Measurements from ENCODE around the gene ABL1. TPM values are rescaled to one million over a fixed set of nuclear protein-coding genes. Genes with fewer than 3 reads are reported as not detected.

The ABL1 gene
- total RNA-seq, 1 experiment from 2014 or later = 83.6 TPM

DNA sequence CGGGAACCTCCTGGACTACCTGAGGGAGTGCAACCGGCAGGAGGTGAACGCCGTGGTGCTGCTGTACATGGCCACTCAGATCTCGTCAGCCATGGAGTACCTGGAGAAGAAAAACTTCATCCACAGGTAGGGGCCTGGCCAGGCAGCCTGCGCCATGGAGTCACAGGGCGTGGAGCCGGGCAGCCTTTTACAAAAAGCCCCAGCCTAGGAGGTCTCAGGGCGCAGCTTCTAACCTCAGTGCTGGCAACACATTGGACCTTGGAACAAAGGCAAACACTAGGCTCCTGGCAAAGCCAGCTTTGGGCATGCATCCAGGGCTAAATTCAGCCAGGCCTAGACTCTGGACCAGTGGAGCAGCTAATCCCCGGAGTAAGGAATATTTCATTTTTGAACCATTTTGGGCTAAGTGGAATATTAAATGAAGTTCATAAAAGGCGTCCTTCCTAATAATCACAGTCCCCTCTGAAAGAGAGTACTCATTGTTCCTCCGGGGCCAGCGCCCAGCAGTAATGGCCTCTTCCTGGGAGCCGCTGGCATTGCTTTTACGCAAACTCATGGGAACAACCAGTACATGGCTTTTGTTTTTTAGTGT lies 38.0 kb downstream of the ABL1 start:
- Histone ChIP-seq H3K4ac (ENCODE audit: low read depth, low read length) (no peak overlapping the region), H3K9ac (ENCODE audit: extremely low read depth, insufficient read length, low read length) (no peak overlapping the region), H3K18ac (ENCODE audit: insufficient read length, low read depth, low read length) (no peak overlapping the region), H3K14ac (ENCODE audit: insufficient read depth, low read length) (no peak overlapping the region), H3K23me2 (ENCODE audit: insufficient read length, low read depth, low read length, poor library complexity, severe bottlenecking) (no peaks in the 10 kb centered on the region), H3K27me3 (ENCODE audit: insufficient read depth, low read length) (no peaks in the 10 kb centered on the region), H3K4me1 (ENCODE audit: insufficient read depth, low read length) (no peaks in the 10 kb centered on the region), H3T11ph (ENCODE audit: low read length) (no peak overlapping the region), H3K9me3 (ENCODE audit: control insufficient read depth, low read depth, low read length) (no peaks in the 10 kb centered on the region), H2BK5ac (ENCODE audit: insufficient read length, low read length) (no peak overlapping the region), H2BK120ac (ENCODE audit: low read depth, low read length, poor library complexity, severe bottlenecking) (no peak overlapping the region), H3K23ac (ENCODE audit: insufficient read length, low read depth, low read length) (no peak overlapping the region), H4K20me1 (ENCODE audit: control insufficient read depth, insufficient read depth, insufficient read length) (no peaks in the 10 kb centered on the region), H3K79me2 (ENCODE audit: insufficient read depth, low read length) (no peaks in the 10 kb centered on the region), H4K5ac (ENCODE audit: insufficient read length, low read depth, low read length) (no peak overlapping the region), H2BK12ac (ENCODE audit: insufficient read length, low read depth, low read length) (no peak overlapping the region), H3K4me2 (ENCODE audit: insufficient read depth, insufficient read length, low read length) (no peak overlapping the region), H2BK20ac (ENCODE audit: low read depth, low read length, poor library complexity, severe bottlenecking) (no peak overlapping the region), H4K91ac (ENCODE audit: insufficient read length, low read depth, low read length) (no peak overlapping the region), H3K79me1 (ENCODE audit: insufficient read depth, low read depth, low read length, poor library complexity, severe bottlenecking) (no peaks in the 10 kb centered on the region), H2AK5ac (ENCODE audit: insufficient read length, low read length) (no peak overlapping the region), H2BK15ac (ENCODE audit: low read depth, low read length) (no peak overlapping the region), H3K56ac (ENCODE audit: insufficient read length, low read depth, low read length) (no peak overlapping the region), H2AFZ (ENCODE audit: low read length) (no peak overlapping the region), H4K8ac (replicated peaks; ENCODE audit: insufficient read length, low read depth, low read length) (no peak overlapping the region), H3K27ac (ENCODE audit: insufficient read length, low read depth, low read length) (no peak overlapping the region)
- Mint-ChIP-seq H3K27me3 (ENCODE audit: low read depth) (no peaks in the 10 kb centered on the region), H3K9me3 (no peaks in the 10 kb centered on the region), H3K4me1 (no peaks in the 10 kb centered on the region), H3K27ac (peak overlapping the region in 2 of 3 experiments; percentile 8 to 70; a peak in 2 of 7 replicates), H3K4me3 (no peak overlapping the region), H3K36me3 (ENCODE audit: insufficient read depth in 1 of 3, low read depth in 3 of 3) (peaks cover 42 to 78% (median 75%) of the 10 kb centered on the region in 3 experiments)
- TF ChIP-seq, protein P1, sequence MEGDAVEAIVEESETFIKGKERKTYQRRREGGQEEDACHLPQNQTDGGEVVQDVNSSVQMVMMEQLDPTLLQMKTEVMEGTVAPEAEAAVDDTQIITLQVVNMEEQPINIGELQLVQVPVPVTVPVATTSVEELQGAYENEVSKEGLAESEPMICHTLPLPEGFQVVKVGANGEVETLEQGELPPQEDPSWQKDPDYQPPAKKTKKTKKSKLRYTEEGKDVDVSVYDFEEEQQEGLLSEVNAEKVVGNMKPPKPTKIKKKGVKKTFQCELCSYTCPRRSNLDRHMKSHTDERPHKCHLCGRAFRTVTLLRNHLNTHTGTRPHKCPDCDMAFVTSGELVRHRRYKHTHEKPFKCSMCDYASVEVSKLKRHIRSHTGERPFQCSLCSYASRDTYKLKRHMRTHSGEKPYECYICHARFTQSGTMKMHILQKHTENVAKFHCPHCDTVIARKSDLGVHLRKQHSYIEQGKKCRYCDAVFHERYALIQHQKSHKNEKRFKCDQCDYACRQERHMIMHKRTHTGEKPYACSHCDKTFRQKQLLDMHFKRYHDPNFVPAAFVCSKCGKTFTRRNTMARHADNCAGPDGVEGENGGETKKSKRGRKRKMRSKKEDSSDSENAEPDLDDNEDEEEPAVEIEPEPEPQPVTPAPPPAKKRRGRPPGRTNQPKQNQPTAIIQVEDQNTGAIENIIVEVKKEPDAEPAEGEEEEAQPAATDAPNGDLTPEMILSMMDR (conservative IDR thresholded peaks at IDR 0.05) = no peak
- DNase-seq = no peak
- WGBS (ENCODE audit: extremely low coverage, insufficient read length, low lambda C conversion rate) = no CpG with 5 or more reads among the region's 15 CpGs
